ENCODE data around the gene FIG4.
A peak's percentile ranks its signal among the peaks of the same experiment; 100 is the strongest.
"Not testable (repeated sequence)": the region's sequence is repeated elsewhere in the genome, so short reads cannot be mapped to it uniquely, and the experiment has no call there.

FIG4 gene

DNA sequence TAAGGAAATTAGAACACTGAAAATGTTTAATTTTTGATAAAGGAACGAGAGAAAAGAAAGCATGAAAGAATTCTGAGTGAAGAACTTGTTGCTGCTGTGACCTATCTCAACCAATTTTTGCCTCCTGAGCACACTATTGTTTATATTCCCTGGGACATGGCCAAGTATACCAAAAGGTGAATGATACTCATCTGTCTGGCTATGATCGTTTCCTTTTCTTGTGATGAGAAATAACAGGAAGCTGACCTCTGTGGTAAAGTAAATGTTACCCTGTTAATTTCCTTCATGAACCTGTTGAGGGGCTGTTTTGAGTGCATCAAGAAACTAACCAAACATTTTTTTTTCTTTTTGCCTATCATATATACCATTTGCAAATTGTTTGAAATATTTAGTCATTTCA lies 69.1 kb downstream of the FIG4 start:
- no peak for DNase-seq (ENCODE audit: low spot score)

DNA sequence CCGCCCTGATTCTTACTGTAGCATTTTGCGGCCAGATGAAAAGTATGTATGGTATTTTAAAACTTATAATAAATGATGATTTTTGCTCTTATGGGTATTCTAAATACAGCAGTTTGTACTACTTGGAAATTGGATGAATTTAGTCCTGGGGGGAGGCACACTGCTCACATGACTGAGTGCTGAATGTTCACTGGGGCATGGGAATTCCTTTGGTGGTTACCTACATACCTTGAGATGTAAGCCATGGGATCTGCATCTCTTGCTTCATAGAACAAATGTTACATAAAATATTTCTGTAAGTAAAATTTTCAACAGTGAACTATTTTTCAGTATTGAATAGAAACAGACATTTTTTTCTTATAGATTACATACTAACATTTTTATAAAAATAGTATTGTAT lies 71.1 kb downstream of the FIG4 start:
- DNase-seq (ENCODE audit: low spot score) = no peak

DNA sequence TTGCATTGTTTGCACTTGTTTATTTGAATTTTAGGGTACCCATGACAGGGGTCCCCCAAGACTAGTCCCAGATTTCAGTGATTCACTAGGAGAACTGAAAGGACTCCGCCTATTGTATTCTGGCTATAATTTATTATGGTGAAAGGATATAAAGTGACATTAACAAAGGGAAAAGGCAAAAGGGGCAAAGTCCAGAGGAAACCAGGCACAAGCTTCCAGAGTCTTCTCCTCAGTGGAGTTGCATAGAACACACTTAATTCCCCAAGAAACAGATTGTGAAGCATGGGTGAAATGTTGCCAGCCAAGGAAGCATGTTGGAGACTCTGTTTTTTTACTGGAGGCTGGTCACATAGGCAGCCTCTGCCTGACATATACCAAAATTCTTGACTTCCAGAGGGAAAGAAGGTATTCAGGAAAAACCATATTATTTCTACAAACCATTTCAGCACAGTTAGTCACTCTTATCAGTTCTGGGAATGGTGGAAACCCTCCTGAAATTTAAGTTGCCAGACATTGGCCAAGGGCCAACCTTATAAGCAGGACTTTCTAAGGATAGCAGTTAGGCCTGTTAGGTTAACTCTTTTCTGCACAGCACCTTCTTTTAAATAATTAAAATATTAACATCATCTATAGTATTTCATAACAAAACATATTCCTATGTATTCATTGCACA lies 71.8 kb downstream of the FIG4 start:
- DNase-seq (ENCODE audit: low spot score) = no peak

DNA sequence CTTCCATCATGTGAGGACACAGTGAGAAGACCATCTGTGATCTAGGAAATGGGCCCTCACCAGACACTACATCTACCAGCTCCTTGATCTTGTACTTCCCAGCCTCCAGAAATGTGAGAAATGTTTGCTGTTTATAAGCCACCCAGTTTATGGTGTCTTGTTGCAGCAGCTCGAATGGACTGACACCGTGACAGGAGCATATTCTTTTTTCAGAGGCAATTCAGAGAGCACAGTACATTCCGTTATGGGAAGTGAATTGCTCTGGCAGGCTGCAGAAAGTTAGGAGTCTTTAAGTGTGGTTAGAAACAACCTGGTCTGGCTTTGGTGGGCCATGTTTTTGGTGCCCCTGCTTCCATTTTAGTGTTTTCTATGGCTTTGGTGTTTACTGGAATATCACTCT lies 75.1 kb downstream of the FIG4 start:
- no peak for DNase-seq (ENCODE audit: low spot score)

DNA sequence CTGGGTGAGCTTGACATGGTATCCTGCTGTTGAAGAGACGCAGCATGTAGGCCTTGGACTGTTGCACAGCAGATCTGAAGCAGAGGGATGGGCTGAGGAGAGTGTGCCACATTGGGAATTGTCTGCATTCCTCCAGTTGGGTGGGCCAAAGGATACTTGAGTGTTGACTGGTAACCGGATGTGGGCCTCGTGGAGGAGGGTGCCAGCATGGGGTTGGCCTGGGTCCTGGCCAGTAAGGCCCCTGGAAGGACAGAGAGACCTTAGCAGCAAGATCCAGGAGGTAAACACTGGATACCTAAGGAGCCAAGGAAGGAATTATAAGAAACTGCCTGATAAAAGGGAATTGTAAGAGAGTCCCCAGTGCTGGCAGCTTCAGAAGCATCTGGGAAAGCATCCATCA lies 76.9 kb downstream of the FIG4 start:
- no peak for DNase-seq (ENCODE audit: low spot score)

DNA sequence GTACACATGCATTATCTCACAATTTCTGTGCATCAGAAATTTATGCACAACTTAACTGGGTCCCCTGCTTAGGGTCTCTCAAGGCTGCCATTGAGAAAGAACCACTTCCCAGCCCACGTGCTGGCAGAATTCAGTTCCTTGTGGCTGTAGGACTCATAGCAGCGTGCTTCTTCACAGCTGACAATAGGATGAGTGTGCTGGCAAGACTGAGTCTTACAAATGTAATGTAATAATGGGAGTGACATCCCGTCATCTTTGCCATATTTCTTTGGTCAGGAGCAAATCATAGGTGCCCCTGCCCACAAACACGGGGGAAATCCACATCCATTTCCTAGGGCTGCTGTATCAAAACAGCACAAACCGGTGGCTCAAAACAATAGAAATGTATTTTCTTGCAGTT lies 77.4 kb downstream of the FIG4 start:
- no peak for DNase-seq (ENCODE audit: low spot score)

DNA sequence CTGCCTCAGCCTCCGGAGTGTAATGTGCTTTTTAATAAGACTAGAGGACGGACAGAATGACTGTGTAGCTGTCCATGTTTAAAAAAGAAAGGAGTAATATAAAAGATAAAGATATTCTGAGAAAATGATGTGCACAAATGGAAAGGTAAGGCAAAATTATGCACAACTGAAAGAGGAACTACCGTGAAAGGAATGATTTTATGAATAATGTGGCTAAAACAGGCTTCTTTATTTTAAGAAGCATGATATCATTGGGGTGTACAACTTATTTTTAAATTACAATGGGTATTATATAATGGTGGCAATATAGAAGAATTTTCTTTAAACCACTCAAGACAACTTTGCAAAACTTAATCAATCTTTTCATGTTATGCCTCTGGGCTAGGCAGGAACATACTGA lies 78.1 kb downstream of the FIG4 start:
- no peak for DNase-seq (ENCODE audit: low spot score)

DNA sequence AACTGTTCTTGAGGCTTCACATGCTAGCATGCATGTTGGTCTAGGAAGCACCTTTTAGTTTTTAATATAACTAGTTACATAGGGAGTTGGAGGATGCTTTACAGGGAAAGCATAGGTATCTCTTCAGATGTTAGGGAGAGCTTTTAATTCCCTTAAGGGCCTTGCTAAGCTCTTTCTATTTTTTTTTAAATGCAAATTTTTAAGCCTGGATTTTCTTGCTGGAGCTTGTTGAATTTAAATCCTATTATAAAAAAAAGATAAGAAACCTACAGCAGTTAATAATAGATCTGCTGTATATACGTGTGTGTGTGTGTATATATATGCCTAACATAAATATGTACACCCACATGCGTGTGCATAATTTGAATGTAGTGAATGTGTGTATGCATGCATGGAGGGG lies 79.0 kb downstream of the FIG4 start:
- no peak for DNase-seq (ENCODE audit: low spot score)

DNA sequence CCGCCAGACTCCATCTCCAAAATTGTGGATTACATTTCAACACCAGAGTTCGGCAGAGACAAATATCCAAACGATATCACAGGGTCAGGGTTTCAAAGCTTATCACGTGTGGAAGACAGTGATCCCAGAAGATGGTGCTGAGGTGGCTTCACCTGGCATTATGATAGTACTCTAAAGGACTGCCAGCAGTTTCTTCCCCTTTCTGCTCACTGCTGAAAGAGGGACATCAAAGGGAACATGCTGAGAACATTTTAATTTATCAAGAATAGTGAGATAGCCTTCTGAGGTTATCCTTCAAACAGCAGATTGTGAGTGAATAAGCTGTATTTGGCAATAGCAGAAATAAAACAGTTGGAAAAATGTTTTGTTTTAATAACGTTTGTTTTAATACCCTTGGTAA lies 79.7 kb downstream of the FIG4 start:
- DNase-seq (ENCODE audit: low spot score) = no peak

DNA sequence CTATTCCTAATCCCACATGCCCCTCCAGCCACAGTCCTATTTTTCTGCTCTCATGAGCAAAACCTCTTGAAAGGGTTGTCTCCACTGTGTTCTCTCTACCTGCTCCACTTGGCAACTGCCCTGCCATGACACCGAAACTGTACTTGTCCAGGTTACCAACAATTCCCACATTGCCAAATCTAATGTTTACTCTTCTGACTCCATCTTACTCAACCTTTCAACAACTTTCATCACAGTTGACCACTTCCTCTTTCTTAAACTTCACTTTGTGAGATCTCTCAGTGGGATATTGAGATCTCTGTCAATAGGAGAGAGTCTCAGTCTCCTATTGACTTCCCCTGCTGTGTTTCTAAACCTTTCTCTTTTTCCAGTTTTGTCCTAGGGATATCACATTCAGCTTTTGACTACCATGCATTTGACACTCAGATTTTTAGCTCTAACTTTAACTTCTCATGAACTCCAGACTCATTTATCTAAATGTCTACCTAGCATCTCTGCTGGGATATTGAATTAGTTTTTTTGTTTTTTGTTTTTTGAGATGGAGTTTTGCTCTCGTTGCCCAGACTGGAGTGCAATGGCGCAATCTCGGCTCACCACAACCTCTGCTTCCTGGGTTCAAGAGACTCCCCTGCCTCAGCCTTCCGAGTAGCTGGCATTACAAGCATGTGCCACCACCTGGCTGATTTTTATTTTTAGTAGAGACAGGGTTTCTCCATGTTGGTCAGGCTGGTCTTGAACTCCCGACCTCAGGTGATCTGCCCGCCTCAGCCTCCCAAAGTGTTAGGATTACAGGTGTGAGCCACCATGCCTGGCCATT lies 81.1 kb downstream of the FIG4 start:
- not testable (repeated sequence) for DNase-seq (ENCODE audit: low spot score)

DNA sequence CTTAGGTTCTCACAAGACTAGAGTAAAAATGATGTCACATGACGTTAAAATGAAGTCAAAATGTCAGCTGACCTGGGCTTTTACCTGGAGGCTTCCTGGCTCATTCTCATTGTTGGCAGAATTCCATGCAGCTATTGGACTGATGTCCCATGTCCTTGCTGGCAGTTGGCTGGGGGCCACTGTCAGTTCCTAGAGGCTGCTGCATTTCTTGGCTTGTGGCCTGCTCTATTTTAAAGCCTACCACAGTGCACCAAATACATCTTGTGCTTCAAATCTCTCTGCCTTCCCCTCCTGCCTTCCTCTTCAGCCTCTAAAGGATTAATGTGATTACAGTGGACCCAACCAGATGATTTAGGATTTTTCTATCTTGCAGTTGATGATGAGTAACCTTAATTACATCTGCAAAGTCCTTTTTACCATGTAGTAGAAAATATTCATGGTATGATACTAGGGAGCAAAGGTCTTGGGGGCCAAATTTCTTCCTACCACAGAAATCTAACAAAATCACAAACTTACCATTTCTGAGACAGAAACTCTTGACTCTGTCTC lies 81.9 kb downstream of the FIG4 start:
- no peak for DNase-seq (ENCODE audit: low spot score)

DNA sequence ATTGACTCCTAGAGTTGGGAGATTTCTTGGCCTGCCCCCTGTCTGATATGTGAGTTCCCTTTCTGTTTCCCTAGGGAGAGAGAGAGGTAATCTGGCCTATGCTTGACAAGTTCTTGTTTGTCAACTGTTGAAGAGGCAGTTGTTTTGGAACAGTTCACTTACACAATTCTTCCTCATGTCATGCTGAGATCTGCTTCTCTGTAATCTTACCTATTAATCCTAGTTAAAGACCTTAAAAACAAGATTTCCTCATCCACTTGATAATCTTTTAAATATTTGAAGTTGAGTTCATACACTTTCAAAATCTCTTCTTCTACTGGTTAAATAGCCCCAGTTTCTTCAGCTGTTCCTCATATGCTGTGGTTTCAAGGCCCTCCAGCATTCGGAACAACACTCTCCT lies 89.9 kb downstream of the FIG4 start:
- no peak for DNase-seq (ENCODE audit: low spot score)

DNA sequence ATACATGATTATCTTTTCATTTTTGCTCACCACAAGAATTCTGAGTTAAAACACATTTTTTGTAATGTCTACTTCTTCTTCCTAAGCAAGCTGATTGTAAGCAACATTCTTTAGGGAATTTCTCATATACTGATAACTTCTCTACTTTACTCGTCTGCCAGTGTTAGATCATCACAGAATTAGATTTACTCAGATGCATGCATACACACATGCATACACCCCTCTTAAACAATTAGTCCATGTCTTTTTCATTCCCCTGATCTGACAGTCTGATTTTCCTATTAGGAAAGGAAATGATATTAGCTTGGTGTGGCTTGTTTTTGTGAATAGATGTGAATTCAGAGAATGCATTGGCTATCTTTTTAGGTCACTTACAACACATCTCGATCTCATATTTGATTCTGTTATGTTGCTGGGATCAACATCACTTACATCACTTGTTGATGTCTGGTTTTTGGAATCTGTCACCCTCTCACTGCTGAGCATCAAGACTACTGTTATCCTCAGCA lies 91.4 kb downstream of the FIG4 start:
- DNase-seq (ENCODE audit: low spot score) = no peak

DNA sequence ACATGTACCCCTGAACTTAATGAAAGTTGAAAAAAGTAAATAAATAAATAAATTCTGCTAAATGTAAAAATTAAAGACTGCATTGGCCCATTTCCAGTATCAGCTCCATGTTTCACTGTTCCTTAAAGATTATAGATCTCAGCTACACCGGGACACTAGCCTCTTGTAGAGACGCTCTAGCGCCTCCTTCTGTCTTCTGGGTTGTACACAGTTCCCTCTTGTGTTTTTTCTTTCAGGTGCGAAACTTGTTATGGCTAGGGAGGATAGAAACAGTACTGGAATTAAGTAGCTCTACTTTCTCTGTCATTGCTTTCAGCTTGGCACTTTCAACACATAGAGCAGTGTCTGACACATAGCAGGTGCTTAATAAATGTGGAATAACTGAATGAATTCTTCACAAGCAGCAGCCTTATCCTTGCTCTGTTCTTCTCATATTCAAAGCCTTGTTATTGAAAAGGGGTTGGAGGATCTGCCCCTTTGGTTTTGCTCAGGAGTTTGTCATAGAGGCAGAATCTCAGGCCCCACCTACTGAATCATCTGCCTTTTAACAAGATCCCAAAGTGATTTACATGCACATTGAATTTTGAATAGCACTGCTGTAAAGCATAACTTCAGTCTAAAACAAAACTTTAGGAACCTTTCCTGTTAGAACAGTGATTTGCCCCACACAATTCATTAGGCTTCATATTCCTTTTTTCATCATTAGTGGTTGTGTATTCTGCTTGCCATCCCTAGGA lies 92.3 kb downstream of the FIG4 start:
- DNase-seq (ENCODE audit: low spot score) = no peak

DNA sequence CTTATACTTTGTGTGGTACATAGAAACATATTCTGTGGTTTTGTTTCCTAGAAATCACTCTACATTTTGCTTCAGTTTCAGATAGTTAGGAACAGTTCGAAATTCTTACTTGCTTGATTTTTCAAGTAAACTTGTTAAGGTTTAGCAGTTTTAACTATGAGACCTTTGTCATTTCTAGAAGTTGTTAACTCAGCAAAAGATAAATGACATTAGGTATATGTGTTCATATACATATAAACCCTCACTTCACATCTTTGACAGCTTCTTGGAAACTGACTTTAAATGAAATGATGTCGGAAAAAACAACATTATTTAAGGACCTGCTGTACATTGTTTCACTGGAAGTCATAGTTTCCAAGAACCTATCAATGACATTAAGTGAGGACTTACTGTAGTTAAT lies 96.2 kb downstream of the FIG4 start:
- DNase-seq (ENCODE audit: low spot score) = no peak

DNA sequence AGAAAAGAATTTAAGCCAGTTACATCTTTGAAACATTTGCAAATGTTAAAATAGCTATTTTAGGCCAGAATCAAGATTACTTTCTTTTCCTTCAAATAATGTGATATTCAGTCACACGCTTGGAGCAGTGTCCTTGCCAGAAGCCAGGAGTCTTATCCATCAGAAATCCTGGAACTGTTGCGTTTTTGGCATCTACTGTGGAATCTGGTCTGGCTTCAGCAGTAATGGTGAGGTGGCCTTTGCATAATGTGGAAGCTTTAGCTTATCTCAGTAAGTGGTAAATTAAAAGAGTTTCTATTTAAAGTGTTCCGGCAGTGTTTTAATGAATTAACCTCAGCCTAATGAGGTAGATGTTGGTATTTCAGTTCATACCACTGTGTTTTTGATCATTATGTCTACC lies 97.6 kb downstream of the FIG4 start:
- no peak for DNase-seq (ENCODE audit: low spot score)

DNA sequence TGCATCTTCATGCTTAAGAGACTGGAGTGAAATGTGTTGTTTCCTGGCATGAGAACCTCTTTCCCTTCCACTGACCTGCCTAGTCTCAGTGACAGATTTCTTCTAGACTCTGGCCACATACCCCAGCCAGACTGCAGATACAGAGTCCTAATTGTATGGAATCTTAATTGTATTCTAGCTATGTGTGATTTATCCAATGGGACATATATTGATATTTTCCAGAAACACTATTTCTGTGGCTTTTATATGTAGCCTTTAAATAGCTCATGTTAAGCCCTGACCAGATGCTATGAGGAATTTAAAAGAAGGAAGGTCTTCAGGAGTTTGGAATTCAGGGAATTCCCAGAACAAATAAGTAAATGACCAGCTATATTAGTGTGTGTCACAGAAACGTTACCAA lies 99.0 kb downstream of the FIG4 start:
- no peak for DNase-seq (ENCODE audit: low spot score)

DNA sequence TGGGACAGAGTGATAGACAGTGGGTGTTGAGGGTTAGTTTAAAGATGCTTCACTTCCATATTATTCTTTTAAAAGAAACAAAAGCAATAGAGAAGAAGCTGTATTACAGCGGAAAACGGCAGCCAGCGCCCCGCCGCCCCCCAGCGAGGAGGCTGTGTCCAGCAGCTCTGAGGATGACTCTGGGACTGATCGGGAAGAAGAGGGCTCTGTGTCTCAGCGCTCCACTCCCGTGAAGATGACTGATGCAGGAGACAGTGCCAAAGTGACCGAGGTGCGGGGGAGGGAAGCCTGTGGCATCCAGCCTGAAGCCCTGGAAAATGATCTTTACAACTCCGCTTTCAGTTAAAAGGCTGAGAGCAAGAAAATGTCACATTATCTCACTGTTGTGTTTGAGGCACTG lies 100.2 kb downstream of the FIG4 start:
- no peak for DNase-seq (ENCODE audit: low spot score)

DNA sequence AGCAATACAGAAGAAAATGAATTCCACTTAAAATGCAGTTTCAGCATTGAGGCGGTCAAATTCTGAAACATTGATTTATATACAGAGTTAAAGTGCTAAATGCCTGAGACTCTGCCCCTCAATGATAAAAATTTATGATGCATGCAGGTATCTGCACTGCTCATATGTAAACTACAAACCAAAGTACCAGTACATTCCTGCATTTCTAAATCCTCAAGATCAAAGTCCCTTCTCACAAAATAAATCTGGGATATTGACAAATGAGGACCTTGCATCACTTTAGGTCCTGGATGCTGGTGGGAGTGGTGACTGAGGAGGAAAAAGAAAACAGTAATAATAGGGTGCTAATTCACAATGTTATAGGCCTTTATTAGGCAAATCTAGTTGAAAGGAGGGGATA lies 101.9 kb downstream of the FIG4 start:
- no peak for DNase-seq (ENCODE audit: low spot score)

DNA sequence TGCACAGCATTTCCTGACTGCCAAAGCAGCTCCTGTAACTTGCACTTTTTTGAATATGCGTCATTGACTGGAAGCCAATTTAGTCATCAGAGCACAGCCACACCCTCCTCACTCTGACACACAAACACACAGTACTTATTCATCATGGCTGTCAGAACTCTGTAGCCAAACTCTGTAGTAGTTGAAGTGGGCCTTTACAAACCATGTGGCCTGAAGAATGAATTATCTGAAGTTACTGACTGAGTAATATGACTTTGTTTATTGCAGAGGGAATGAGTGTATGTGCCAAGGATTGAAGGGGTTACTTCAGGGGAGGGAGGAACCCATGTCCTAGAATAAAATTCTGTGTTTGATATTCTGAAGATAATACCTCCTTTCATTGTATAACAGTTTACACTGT lies 102.7 kb downstream of the FIG4 start:
- DNase-seq (ENCODE audit: low spot score) = peak; percentile 71

DNA sequence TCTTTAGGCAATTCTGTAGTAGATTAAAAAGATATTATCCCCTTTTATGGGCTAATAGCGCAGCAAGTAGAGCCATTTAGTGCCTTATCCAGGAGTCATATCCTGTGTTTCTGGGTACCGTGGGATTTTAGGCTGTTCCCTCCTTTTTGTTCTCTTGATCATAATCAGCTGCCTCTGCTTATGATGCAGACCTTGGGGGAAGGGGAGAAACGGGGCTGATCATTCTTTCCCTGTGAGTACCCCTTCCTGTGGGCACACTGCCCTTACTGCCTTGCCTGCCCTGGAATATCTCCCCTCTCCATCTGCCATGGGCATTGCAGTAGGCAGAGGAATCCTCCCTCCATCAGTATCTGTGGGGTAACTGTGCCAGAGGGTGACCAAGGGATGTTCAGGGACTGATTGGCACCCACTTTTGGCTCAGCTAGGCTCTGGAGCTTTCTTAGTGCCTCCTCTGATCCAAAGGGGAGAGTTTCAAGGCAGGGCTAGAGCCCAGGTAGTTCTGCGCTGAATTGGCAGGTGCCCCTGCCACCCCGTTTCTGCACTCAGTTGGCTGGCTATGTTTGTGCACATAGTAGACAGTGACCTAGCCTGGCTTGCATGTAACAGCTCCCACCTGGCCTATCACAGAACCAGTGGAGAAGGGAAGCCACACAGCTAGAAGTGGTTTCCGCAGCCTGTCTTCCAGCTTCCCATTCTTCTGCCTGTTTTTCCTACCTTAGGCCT lies 103.3 kb downstream of the FIG4 start:
- DNase-seq (ENCODE audit: low spot score) = peak; percentile 21

DNA sequence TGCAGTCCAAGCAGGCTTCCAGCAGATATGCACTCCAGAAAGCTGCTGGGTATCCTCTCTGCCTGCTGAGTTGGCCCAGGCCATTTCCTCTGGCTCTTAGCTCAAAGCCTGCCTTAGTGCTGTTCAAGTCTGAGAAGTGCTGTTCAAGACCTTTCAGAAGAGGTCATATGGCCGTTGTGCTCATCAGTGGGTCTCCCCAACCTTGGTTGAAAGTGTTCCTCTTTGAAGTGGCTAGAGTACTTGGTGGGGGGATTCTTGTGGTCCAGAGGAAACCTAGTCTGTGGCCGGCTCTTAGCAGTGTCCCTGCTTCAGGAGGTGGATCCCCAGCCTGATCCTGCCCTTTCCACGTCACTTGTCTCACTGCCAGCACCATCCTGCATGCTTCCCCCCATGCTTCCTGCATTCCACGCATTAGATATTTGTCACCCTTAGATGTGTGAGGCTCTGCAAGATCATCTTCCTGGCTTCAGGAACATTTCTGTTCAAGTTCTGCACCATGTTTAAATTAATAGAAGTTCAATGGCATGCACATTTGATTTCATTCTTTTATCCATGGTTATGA lies 105.0 kb downstream of the FIG4 start:
- no peak for DNase-seq (ENCODE audit: low spot score)

Data from hematopoietic multipotent progenitor cell treated with erythropoietin and hydrocortisone succinate and interleukin-3 and kit ligand, for 17 days (in vitro differentiated cells).